ENCODE results near the gene MYL12B.

DNA sequence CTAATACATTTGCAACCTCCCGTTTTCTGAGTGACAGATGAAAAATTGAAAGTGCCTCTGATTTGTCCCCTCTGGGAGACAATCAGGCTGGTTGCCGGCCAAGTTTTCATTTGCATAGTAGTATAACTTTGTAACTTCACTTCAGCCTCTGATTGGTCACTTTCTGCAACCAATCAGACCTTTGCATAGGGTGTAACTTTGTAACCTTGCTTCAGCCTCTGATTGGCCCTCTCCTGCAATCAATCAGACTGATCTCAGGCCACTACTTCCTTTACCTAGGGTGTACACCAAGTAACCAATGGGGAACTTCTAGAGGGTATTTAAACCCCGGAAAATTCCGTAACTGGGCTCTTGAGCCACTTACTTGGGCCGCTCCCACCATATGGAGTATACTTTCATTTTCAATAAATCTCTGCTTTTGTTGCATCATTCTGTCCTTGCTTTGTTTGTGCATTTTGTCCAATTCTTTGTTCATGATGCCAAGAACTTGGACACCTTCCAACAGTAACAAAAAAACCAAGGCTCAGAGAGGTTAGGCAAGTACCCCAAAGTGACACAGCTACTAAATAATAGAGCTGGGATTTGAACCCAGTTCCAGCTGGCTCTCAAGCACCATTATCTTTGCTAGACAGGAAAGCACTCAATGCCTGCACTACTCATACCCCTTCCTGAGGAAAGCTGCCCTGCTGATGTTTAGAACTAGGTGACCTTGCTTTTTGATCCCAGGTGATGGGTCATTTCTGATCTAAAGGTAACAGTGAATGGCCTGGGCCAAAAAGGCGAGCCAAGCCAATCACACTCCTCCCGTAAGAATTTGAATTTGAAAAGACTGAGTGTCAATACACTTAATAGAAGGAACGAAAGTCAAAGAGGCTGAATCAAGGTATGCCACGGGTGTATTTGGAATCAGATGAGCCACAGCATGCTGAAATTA is 31.3 kb upstream of the MYL12B start:
- TF ChIP-seq JUN (IDR thresholded peaks at IDR 0.05) (no peak), MYC (IDR thresholded peaks at IDR 0.05; ENCODE audit: borderline replicate concordance, low read length) (no peak), ESRRA (IDR thresholded peaks at IDR 0.05; ENCODE audit: borderline replicate concordance, low read length) (no peak), CEBPB (IDR thresholded peaks at IDR 0.05) (no peak), FOXS1 (CRISPR knock-in tag; IDR thresholded peaks at IDR 0.05) (no peak), NR3C1 (IDR thresholded peaks at IDR 0.05) (no peak), EP300 (IDR thresholded peaks at IDR 0.05) (no peak), POLR2A (IDR thresholded peaks at IDR 0.05; ENCODE audit: low read length) (no peak), RAD21 (conservative IDR thresholded peaks at IDR 0.05 in 1 of 2, IDR thresholded peaks at IDR 0.05 in 1 of 2) (no peak), HDAC2 (IDR thresholded peaks at IDR 0.05) (no peak)
- TF ChIP-seq, protein P1, sequence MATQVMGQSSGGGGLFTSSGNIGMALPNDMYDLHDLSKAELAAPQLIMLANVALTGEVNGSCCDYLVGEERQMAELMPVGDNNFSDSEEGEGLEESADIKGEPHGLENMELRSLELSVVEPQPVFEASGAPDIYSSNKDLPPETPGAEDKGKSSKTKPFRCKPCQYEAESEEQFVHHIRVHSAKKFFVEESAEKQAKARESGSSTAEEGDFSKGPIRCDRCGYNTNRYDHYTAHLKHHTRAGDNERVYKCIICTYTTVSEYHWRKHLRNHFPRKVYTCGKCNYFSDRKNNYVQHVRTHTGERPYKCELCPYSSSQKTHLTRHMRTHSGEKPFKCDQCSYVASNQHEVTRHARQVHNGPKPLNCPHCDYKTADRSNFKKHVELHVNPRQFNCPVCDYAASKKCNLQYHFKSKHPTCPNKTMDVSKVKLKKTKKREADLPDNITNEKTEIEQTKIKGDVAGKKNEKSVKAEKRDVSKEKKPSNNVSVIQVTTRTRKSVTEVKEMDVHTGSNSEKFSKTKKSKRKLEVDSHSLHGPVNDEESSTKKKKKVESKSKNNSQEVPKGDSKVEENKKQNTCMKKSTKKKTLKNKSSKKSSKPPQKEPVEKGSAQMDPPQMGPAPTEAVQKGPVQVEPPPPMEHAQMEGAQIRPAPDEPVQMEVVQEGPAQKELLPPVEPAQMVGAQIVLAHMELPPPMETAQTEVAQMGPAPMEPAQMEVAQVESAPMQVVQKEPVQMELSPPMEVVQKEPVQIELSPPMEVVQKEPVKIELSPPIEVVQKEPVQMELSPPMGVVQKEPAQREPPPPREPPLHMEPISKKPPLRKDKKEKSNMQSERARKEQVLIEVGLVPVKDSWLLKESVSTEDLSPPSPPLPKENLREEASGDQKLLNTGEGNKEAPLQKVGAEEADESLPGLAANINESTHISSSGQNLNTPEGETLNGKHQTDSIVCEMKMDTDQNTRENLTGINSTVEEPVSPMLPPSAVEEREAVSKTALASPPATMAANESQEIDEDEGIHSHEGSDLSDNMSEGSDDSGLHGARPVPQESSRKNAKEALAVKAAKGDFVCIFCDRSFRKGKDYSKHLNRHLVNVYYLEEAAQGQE (IDR thresholded peaks at IDR 0.05), result no peak
- TF ChIP-seq, protein P2, sequence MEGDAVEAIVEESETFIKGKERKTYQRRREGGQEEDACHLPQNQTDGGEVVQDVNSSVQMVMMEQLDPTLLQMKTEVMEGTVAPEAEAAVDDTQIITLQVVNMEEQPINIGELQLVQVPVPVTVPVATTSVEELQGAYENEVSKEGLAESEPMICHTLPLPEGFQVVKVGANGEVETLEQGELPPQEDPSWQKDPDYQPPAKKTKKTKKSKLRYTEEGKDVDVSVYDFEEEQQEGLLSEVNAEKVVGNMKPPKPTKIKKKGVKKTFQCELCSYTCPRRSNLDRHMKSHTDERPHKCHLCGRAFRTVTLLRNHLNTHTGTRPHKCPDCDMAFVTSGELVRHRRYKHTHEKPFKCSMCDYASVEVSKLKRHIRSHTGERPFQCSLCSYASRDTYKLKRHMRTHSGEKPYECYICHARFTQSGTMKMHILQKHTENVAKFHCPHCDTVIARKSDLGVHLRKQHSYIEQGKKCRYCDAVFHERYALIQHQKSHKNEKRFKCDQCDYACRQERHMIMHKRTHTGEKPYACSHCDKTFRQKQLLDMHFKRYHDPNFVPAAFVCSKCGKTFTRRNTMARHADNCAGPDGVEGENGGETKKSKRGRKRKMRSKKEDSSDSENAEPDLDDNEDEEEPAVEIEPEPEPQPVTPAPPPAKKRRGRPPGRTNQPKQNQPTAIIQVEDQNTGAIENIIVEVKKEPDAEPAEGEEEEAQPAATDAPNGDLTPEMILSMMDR (IDR thresholded peaks at IDR 0.05), result no peak
- TF ChIP-seq, protein P3, sequence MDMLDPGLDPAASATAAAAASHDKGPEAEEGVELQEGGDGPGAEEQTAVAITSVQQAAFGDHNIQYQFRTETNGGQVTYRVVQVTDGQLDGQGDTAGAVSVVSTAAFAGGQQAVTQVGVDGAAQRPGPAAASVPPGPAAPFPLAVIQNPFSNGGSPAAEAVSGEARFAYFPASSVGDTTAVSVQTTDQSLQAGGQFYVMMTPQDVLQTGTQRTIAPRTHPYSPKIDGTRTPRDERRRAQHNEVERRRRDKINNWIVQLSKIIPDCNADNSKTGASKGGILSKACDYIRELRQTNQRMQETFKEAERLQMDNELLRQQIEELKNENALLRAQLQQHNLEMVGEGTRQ (IDR thresholded peaks at IDR 0.05), result no peak
